Hippocampal formation (tissue), 2 donors: ENCODE measurements around the gene CSNK1E.
A peak's percentile ranks its signal among the peaks of the same experiment; 100 is the strongest.

Source experiments
- DNase-seq, 2 donors: peaks; one replicate each; lab custom pipeline; 2025; lab: John Stamatoyannopoulos, UW

CSNK1E gene

DNA sequence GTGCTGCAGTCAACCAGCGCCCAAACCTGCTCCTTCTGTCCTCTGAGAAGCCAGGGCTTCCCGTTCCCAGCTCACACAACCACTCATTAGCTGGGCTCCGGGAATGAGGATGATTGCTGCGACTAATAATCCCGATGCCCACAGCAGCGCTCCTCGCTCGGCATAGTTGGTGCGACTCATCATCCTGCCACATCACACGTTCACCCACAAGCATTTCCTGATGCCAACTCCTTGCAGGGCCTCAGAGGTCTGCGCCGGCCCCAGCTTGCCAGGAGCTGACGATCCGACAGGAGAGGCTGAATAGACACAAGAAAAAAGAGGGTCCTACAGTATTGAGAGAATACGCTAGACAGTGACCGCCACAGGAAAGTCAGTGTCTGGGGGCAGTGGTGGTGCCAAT is 10.6 kb upstream of the CSNK1E start:
- DNase-seq: no peak

DNA sequence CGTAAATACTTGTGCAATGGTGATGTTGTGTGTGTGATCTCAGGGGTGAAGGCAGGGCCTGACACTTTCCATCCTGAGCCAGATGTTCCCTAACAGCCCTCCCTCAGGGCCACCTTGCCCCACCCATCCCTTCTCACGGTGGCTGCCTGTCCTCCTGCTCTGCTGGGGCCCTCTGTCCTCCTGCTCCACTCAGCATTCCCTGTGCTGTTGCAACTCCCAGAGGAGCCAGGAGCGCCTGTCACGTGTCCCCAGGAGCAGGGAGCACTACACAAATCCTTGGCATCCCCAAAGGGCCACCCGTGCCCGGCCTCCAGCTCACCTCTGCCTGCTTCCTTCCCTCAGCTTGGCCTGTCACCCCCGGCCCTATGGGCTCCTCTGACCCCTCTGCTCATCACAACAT is 10.2 kb upstream of the CSNK1E start:
- no peak for DNase-seq

DNA sequence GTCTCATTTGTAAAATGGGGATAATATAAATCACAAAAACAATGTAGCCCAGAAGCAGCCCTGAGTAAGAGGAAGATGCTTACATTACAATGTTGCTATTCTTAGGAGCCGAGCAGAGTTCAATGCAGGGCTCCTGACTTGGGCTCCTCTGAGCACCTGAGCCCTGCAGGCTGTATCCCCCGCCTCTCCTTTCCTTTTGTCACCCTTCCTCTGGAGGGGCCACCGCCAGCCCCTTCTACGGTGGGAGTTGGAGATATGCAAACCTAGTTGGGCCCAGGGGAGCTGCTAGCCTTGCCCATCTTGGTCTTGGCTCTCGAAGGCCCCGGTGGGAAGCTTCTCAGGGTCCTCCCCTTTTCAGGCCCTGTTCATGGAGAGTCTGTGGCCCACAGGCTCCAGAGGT is 8.4 kb upstream of the CSNK1E start:
- DNase-seq: no peak

DNA sequence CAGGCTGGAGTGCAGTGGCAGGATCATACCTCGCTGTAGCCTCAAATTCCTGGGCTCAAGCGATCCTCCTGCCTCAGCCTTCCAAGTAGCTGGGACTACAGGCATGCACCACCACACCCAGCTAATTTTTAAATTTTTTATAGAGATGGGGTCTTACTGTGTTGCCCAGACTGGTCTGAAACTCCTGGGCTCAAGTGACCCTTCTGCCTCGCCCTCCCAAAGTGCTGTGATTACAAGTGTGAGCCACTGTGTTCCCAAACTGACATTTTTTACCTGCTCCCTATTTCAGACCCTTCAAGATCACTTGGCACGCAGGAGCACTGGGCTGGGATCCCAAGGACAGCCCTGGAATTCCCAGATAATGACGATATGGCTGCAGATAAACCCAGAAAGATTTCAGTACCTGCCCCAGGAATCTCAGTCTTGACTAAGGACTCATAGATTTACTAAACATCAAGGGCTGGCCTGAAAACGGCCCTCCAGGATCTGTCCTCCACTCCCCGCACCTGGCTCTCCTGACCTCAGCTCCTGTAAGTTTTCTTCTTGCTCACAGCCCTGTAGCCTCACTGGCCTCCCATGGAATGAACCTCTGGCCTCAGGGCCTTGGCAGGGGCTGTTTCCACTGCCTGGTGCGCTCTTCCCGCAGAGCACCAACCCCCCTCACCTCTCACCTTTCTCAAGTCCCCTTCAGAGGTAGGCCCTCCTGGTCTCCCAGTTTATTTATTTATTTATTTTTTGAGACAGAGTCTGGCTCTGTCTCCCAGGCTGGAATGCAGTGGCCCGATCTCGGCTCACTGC is 3.6 kb upstream of the CSNK1E start:
- no peak for DNase-seq

DNA sequence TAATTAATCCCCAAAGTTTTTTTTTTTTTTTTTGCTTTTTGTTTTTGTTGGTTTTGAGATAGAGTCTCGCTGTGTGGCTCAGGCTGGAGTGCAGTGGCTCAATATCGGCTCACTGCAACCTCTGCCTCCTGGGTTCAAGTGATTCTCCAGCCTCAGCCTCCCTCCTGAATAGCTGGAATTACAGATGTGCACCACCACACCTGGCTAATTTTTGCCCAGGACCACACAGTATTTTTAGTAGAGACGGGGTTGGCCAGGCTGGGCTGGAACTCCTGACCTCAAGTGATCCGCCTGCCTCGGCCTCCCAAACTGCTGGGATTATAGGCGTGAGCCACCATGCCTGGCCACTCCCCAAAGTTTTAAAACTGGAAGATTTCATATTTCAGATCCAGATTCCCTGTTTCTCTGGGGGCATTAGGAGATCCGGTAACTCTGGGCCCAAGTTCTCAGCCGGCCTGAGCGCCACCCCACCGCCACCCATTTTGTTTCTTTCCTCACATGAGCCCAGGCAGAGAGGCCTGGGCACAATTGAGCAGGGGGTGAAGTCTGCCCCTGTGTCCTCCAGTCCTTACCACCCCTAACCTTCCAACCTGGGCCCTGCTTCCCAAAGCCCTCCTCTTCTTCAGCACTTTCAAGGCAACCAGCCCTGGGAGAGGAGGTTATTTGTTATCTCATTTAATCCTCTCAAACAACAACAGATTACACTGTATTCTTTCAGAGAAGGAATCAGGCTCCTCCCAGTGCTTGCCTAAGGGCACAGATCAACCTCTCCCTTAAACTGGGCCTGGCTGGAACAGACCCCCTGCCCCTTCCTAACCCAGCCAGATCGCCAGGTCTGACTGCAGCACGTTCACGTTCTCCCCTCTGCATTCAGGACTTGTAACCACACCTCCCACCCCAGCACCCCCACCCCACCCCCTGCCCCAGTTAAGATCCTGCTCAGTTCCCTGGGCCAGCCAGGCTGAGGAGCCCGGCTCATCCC is 1.9 kb upstream of the CSNK1E start:
- no peak for DNase-seq

DNA sequence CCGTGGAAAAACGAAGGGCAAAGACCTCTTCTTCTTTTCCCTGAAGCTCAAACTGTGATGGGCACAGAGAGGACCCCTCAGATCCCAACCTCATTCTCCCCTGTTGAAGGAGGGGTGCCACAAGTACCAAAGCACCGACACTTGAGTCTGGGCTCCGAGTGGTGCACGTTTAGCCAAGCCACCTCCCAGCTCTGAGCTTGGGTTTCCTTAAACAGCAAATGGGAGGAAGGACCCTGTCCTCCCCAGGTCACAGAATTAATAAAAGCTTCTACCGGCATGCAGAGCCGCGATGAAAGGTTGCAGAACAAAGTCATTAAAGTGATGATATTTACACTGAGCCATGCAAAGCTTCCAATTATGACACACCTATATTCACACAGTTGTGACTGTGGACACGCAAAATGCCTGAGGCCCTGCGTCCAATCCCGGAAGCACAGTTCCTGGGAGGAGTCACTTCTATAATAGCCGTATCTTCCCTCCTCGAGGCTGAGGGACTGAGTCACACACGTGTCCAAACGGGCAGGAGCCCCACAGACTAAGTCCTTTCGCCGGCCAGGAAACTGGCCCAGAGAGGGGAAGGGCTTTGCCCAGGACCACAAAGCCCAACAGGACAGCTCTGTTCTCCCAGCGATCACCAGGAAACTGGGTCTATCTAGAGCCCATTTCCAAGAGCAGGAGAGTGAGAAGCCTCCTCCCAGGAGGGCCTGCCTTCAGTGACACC is 922 bp upstream of the CSNK1E start:
- no peak for DNase-seq

DNA sequence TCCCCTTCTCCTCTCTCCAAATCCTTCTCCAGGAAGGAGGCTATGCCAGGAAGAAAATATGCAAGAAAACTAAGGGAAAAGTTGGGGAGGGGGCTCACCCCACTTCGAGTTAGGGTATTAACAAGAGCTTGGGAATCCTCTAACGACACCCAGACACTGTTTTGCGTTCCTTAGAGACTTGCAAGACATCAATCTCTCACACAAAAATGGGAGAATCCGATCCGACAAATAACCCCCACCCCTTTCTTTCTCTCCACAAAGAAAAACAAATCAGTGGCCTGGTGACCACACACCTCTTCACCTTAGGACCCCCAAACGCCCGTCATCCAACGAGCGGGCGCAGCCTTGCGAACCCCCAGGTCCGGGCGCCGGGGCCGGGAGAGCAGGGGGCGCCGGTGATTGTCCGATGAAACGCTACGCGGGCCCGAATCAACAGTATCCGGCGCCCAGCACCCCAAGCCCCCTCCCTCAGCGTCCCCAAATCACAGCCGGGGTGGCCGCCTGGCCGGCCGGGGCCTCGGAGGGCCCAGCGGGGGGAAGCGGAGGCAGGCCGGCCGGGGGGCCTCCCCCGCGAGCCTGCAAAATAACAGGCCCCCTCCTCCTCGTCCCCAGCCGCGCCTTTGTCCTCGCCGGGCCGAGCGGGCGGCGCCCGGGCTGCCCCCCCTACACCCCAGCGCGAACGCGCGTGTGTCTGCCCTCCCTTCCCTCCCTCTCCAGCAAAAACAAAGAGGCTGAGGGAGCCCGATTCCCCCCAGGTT is 690 bp downstream of the CSNK1E start:
- peak; percentile 77 for DNase-seq

DNA sequence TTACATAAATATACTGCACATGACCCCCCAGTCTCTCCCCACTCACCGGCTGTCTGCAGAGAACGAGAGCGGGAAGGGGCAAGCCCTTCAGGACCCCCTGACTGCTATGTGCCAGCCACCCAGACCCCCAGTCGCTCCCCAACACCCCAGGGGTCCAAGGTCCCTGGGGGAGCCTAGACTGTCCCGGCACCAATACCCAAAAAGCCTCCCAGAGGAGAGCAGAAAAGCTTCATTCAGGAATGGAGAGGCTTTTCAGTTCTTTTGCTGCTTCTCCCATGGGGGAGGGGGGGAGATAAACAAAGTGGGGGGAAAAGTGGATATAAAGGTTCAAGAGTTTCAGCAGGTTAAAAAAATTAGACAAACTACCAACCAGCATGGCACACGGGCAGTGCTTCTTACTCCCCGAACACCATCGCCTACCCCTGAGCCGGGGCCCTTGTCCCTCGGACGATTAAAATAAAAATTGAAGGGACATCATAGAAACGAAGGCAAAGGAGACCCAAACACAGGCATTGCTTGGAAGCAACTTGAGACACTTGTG is 1.3 kb downstream of the CSNK1E start:
- DNase-seq: peak in 1 of 2 donors; percentile 37

DNA sequence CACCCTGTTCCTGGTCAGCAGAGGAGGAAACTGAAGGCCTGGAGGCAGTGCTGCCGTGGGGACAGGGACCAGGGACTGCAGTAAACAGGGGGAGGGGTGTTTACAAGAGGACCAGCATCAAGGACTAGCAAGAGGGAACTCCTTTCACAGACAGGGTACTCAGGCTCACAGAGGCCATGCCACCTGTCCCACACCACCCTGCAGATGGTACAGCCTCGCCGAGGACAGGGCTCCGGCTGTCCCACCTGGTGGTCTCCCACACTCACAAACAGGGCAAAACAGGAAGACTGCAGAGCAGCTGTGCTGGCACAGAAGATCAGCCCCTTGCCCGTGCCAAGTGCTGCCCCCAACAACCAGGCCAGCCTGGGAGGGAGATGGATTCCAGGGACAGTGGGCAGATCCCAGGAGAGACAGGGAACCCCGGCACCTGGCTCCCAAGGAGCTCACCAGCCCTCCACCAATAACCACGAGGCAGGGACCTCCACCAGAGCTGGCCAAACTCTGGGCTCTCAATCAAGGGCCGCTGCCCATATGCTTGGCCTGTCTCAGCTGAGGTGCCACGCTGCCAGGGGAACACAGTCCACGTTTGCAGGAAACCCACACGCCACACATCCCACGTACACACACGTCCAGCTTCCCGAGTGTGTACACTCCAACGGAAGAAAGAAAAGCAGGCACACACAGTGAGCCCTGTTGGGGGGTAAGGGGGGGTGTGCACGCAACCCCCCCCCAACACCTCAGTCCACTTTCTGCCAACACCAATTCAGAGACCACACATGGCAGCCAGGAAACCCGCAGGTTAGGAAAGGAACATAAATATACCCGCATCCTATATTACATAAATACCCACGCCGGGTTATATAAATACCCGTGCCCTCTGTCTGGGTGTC is 2.1 kb downstream of the CSNK1E start:
- no peak for DNase-seq

DNA sequence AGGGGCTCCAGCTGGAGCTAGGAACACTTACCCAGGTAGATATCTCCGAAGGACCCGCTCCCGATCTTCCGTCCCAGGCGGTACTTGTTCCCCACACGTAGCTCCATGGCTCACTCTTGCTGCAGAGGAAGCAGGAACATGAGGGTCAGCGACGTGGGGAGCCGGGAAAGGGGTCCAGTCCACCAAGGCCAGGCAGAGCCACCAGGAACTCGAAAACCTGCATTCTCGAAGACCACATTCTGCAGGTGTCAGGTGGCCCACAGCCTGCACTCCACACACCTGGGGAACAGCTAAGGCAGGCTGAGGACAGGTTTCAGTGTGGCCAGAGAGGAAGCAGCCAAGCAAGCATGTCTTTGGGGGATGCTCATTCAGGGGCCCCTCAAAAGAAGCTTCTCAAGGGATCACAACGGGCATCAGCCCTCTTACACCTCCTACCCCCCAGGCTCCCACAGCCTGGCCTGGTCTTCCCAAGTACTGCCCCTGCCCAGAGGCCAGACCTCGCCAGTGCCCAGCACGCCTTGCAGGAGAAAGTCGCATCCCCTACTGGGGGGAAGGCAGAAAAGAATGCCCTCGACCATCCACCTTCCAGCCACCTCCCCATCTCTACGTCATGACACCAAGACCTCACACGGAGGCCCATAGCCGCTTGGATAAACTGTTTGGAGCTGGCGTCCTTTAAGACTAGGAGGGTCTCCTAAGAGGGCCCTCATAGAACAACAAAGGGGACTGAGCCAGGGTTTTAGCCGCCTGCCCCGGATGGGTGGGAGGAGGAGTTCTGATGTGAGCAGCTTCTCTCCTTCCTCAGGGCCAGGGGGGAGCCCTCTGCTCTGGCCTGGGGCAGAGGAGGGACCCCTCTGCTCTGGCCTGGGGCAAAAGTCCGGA is 2.9 kb downstream of the CSNK1E start:
- no peak for DNase-seq

DNA sequence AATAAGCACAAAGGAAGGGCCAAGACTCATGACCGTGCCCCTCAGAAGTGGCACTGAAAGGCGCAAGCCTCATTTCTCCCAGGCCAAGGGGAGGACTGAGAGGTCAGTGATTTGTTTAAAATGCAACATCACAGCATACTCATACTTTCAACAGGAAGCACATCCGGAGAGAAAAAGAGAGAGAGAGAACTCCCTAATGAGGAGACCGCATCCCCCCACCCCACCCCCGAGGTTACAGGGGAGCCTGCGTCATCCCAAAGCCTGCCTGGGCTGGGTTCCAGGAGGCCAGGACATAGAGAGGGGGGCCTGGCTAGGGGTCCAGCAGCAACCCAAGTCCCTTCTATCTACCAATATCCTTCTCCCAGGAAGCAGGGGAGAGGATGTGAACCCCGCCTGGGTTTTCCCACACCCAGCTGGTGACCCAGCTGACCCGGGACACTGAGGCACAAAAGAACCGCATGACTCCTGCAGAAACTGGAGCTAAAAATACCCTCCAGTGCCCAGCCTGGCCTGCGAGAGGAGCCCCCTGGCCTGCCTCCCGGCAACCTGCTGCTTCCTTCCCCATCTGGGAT is 3.8 kb downstream of the CSNK1E start:
- peak in 1 of 2 donors; percentile 37 for DNase-seq

DNA sequence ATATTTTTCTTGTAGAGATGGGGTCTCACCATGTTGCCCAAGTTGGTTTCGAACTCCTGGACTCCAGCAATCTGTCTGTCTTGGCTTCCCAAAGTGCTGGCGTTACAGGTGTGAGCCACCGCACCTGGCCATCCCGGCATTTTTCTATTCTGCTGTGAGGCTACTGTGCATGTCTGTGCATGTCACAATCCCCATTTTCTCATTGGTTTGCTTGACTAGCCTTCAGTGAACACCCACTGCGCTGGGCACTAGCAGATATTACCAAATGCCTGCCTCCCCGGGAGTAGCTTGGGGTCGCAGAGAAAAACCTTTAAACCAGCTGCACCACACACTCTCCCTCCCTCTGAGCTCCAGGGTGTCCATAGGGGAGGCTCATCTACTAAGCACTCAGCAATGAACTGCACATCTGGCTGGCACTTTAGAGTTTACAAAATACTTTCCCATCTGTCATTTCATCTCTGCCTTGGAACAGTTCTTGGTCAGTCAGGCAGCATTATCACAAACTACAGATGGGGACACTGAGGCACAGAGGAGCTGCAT is 4.9 kb downstream of the CSNK1E start:
- DNase-seq: no peak

DNA sequence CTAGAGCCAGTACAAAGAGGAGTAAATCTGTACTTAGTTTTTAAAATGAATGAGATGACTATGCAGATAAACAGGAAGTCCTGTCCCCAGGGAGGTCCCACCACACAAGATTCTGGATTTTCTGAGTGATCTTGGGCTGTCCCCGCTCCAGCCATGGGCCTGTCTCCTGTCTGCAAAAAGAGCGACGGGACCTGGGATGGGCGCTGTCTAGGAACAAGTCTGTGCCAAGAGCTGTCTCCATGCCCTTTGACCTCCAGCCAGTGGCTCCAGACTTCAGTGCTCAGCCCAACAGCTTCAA is 6.0 kb downstream of the CSNK1E start:
- no peak for DNase-seq

DNA sequence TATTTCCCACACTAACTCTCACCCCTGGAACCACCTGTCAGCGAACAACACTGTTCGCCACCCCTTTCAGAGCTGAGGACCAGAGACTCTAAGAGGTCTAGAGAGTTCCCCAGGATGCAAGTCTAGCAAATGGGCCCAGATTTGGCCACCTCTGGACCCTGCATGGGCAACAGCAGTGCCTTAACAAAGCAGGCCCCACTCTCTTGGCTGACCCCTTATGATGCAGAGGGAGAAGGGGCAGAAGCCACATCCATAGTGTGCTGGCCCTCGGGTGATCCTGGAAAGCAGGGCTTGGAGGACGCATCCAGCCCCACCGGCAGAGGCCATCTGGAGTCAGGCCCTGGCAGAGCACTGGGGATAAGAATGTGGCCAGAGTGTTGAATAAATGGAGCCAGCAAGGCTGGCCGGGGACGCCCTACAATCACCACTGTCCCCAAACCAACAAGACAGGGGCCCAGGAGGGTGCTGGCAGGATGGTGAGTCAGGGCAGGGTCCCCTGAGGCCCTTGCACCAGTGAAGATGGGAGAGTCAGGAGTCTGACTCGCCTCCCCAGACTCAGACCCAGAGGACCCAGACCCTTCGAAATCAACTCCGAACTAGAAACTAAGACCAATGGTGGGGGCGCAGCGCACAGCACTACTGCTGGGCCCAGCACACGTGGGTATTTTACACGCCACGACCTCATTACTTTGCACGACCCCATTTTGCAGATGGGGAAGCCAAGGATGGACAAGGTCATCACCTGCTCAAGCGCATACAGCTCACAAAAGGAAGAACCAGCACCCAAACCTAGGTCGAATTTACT is 6.5 kb downstream of the CSNK1E start:
- DNase-seq: no peak

DNA sequence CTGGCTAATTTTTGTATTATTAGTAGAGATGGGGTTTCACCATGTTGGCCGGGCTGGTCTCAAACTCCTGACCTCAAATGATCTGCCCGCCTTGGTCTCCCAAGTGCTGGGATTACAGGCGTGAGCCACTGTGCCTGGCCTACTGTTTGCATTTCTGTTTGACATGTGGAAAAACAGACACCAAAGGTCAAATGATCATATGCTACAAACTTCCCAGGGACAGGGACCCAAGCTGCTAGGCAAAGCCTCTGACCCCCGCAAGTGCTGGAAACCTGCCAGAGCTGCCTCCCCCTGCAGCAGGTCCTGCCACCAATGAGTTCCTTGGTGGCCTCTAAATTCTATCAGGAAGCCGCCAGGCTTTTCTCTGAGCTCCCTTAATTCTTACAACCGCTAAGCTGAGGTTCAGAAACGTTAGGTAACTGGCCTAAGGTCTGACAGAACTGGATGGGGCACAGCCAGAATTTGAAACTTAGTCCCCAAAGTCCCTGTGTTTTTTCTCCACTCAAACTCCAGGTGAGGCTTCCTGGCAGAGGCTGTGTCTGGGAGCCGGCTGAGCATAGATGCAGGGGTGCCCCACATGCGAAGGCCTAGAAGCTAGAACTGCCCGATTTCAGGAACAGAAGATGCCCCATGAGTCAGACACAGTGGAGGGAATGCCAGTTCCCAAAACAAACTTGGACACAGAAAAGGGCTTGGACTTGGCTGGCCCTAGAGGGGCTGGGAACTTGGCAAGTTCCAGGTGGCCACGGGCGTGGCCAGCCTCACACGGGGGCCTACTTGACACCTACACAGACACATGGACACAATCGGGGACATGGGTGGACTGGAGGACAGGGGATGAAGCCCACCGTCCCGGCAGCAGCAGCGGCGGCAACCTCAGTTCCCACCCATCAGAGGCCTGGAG is 7.4 kb downstream of the CSNK1E start:
- DNase-seq: no peak

DNA sequence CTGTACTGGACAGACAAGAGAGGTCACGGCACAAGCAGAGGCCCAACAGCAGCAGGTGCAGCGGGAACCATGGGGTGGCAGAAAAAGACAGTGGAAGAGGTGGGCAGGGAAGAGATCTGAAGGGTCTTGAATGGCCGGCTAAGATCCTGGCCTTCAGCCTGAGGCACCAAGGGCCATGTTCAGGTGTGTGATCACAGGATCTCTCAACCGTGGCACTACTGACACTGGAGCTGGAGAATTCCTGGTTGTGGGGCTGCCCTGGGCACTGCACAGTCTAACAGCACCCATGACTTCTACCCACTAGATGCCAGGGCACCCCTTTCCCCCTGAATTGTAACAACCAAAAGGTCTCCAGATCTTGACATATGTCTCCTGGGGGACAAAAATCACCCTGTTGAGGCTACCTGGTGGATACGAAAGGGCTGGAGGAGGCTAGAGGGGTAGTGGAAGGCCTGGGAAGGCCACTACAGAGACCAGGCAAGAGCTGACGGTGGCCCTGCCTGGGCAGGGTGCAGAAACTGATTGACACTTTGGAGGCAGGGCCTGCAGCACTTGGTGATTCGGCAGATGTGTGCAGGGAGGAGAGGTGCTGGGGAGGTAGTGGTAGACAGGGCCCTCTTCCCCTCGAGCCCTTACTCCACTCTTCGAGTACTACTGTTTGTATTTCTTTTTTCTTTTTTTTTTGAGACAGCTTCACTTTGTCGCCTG is 8.3 kb downstream of the CSNK1E start:
- DNase-seq: no peak
